GM13976 (cell line): ENCODE results near the gene DFFB.

Source experiments
- DNase-seq: peaks from one replicate; pipeline ENCODE4 v3.0.0; 2012; ENCODE audit warnings: low spot score
- CTCF ChIP-seq: IDR thresholded peaks from 2 replicates; pipeline ENCODE4 v1.5.1; 2012; ENCODE audit warnings: borderline replicate concordance, mild to moderate bottlenecking; ENCODE audit not compliant: insufficient read depth; ENCODE audit errors: extremely low read depth, missing control alignments, control extremely low read depth
- in situ Hi-C: fragments of 300-500 bp; cut with MboI; formaldehyde crosslinking; loops from one replicate; pipeline ENCODE4 v1.12.0; 2022; ENCODE audit warnings: low sequenced_read_pairs, mixed read lengths, inconsistent platforms; ENCODE audit not compliant: unreplicated experiment

Gene DFFB

GRCh38 chr1:3902111-3902511, 44.8 kb downstream of the DFFB start:
- no peak for DNase-seq
- no peak for TF ChIP-seq CTCF
- in situ Hi-C loops, result loop anchor here (25.0 kb wide), 1 partner anchor 910 kb away; no protein-coding TSS in a partner anchor

- no peak for DNase-seq
- in situ Hi-C loops, result loop anchor here (25.0 kb wide), 1 partner anchor 910 kb away; no protein-coding TSS in a partner anchor
- TF ChIP-seq CTCF, result no peak
Measured at GRCh38 chr1:3902571-3903091, 45.4 kb downstream of the DFFB start.

- DNase-seq, result no peak
- no peak for TF ChIP-seq CTCF
- in situ Hi-C loops, result loop anchor here (25.0 kb wide), 1 partner anchor 909 kb away; no protein-coding TSS in a partner anchor
Measured at GRCh38 chr1:3903141-3904005, 46.1 kb downstream of the DFFB start.

- TF ChIP-seq CTCF, result no peak
- no peak for DNase-seq
- in situ Hi-C loops, result loop anchor here (25.0 kb wide), 1 partner anchor 908 kb away; no protein-coding TSS in a partner anchor
Measured at GRCh38 chr1:3904006-3904842, 46.9 kb downstream of the DFFB start.

GRCh38 chr1:3904843-3905185, 47.5 kb downstream of the DFFB start:
- no peak for TF ChIP-seq CTCF
- in situ Hi-C loops, result loop anchor here (25.0 kb wide), 1 partner anchor 907 kb away; no protein-coding TSS in a partner anchor
- no peak for DNase-seq

- in situ Hi-C loops, result loop anchor here (25.0 kb wide), 1 partner anchor 907 kb away; no protein-coding TSS in a partner anchor
- TF ChIP-seq CTCF, result no peak
- no peak for DNase-seq
Measured at GRCh38 chr1:3905266-3905952, 48.1 kb downstream of the DFFB start.
